Tibial artery (tissue), 4 donors: ENCODE results near the gene GADD45A.

ENCODE experiments used
- DNase-seq, 2 donors: peaks; one replicate each; pipeline ENCODE4 v3.0.0-alpha.2; 2019
- H3K27ac ChIP-seq, 2 donors: fragments of 200-600 bp; sonication (generic) in 1 of 2; 1 replicate in 1 of 2; 2 replicates in 1 of 2; pipeline ENCODE4 v1.5.1; 2018 to 2019; ENCODE audit warnings: mild to moderate bottlenecking in 1 of 2
- H3K27me3 ChIP-seq, 2 donors: fragments of 200-600 bp; sonication (generic) in 1 of 2; one replicate each; pipeline versions ENCODE4 v1.5.1 to v1.6.0; 2016 to 2019
- H3K36me3 ChIP-seq, 3 donors: fragments of 200-600 bp; sonication (generic) in 2 of 3; one replicate each; pipeline ENCODE4 v1.5.1; 2016 to 2019; ENCODE audit warnings: mild to moderate bottlenecking in 2 of 3
- H3K4me1 ChIP-seq, 4 donors: fragments of 200-600 bp; sonication (generic) in 2 of 4; 1 replicate in 3 of 4; 2 replicates in 1 of 4; pipeline ENCODE4 v1.5.1; 2016 to 2019
- H3K4me3 ChIP-seq, 2 donors: fragments of 200-600 bp; sonication (generic) in 1 of 2; 1 replicate in 1 of 2; 2 replicates in 1 of 2; pipeline ENCODE4 v1.5.1; 2018 to 2019; ENCODE audit warnings: mild to moderate bottlenecking in 2 of 2
- H3K9me3 ChIP-seq, 3 donors: fragments of 200-600 bp; sonication (generic) in 1 of 3; one replicate each; pipeline ENCODE4 v1.5.1; 2016 to 2019
- intact Hi-C: fragments of 100-400 bp; cut with DNase I; formaldehyde crosslinking; loops from one replicate; pipeline ENCODE4 v1.15.0; 2023; ENCODE audit warnings: low total_unique reads
- TF ChIP-seq, protein P1 (sequence below), 2 experiments: fragments of 200-600 bp in 1 of 2; fragments of 450-650 bp in 1 of 2; IDR thresholded peaks; one replicate each; pipeline ENCODE4 v1.5.1; 2017 to 2019; ENCODE audit warnings: antibody characterized with exemption in 2 of 2, mild to moderate bottlenecking in 1 of 2, moderate library complexity in 1 of 2

GADD45A gene

DNA sequence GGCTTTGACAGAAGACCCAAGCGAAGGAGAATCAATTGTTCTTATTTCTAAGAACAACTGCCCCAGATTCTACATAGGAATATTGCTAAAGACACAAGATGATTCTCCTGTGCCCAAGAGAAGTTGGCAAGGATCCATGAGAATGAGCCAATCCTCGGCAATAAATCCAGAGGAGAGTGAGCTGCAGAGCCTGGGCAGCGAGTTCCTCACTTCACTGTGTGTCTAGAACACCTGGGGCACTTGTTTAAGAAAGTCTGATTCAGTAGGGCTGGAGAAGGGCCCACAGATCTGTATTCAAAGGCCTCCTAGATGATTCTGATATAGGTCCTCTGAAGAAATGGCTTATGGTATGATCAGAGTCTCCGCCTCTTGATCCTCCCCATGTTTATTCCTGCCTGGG is 31.8 kb downstream of the GADD45A start:
- peak; percentile 44 to 72 for DNase-seq
- intact Hi-C loops, result no loop called here
- no peaks in the 10 kb centered on the region for H3K36me3 ChIP-seq
- TF ChIP-seq, protein P1, sequence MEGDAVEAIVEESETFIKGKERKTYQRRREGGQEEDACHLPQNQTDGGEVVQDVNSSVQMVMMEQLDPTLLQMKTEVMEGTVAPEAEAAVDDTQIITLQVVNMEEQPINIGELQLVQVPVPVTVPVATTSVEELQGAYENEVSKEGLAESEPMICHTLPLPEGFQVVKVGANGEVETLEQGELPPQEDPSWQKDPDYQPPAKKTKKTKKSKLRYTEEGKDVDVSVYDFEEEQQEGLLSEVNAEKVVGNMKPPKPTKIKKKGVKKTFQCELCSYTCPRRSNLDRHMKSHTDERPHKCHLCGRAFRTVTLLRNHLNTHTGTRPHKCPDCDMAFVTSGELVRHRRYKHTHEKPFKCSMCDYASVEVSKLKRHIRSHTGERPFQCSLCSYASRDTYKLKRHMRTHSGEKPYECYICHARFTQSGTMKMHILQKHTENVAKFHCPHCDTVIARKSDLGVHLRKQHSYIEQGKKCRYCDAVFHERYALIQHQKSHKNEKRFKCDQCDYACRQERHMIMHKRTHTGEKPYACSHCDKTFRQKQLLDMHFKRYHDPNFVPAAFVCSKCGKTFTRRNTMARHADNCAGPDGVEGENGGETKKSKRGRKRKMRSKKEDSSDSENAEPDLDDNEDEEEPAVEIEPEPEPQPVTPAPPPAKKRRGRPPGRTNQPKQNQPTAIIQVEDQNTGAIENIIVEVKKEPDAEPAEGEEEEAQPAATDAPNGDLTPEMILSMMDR (IDR thresholded peaks at IDR 0.05), result no peak
- H3K4me3 ChIP-seq, result no peak overlapping the region
- no peaks in the 10 kb centered on the region for H3K9me3 ChIP-seq
- H3K27ac ChIP-seq, result peak overlapping the region; percentile 26 to 37
- H3K27me3 ChIP-seq, result no peaks in the 10 kb centered on the region
- H3K4me1 ChIP-seq, result peaks cover 0 to 84% (median 48%) of the 10 kb centered on the region in 4 donors

DNA sequence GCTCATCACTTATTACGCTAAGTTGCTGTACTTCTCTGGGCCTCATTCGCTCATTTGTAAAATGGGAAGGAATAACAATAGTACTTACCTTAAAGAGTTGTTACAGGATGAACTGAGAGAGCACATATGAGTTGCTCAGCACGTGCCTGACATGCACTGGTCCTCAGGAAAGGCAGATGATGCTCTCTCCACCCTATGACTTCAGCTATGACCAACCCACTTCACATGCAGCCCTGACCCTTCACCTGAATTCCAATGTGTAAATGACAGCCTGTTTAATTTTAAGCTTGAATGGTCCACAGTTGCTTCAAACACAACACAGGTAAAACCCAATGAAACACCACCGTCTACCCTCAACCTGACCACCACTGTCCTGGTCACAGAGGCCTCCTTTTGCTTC is 32.9 kb downstream of the GADD45A start:
- Histone ChIP-seq H3K27me3 (no peaks in the 10 kb centered on the region), H3K36me3 (no peaks in the 10 kb centered on the region), H3K4me3 (no peak overlapping the region), H3K9me3 (no peaks in the 10 kb centered on the region), H3K27ac (no peak overlapping the region), H3K4me1 (peaks cover 0 to 84% (median 52%) of the 10 kb centered on the region in 4 donors)
- TF ChIP-seq, protein P1 (IDR thresholded peaks at IDR 0.05), result no peak
- intact Hi-C loops, result no loop called here
- DNase-seq, result no peak

DNA sequence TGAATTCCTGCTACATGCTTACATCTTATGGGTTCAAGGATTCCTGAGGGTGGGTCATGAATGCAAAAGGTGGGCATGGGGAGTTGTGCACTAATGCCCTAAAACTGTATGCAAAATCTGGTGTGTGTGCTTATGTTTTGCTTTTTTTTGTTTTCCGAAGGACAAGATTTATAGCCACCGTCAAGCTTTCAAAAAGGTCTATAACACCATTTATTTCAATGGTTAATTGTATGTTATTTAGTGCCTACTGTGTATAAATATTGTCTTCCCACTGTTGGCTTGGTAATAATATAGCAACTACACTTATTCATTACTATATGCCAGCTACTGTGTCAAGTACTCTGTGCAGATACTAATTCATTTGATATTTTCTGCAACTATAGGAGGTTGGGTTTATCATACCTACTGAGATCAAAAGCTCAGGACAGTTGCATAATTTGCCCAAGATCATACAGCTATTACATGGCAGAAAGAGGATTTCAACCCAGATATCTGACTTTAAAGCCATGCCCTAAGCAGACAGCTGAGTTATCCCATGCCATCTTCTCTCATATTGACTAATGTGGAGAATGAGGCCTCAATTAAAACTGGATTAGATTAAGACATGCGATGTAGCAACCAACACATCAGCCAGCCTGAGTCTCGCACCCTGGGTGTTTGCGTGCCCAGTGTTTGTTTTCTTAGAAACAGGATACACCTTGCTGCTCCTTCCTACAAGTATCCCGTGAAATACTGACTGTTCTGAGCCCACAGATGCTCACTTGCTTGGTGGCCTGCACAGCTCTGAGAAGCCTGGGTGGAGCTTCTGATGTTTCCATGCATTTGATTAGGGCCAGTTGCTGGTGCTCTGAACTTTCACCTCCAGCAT is 34.6 kb downstream of the GADD45A start:
- Histone ChIP-seq H3K9me3 (no peaks in the 10 kb centered on the region), H3K27me3 (no peaks in the 10 kb centered on the region), H3K27ac (no peak overlapping the region), H3K4me3 (no peak overlapping the region), H3K4me1 (peaks cover 0 to 84% (median 50%) of the 10 kb centered on the region in 4 donors), H3K36me3 (no peaks in the 10 kb centered on the region)
- TF ChIP-seq, protein P1 (IDR thresholded peaks at IDR 0.05), result no peak
- intact Hi-C loops, result no loop called here
- no peak for DNase-seq

DNA sequence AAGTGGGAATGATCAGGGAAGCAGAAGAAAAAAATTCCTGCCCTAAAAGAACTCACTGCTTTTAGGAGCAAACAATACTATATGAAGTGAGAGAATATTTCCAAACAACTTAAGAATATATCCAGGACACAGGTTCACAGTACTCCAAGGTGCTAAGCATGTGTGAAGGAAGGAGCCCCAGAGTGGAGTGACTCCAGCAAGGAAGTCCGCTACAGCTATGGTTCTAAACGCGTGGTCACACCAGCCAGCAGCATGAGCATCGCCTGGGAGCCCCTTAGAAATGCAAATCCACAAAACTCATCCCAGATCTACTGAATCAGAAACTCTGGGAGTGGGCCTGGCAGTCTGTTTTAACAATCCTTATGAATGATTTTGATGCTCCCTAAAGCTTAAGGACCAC is 36.1 kb downstream of the GADD45A start:
- intact Hi-C loops, result no loop called here
- Histone ChIP-seq H3K9me3 (no peaks in the 10 kb centered on the region), H3K4me3 (no peak overlapping the region), H3K27me3 (no peaks in the 10 kb centered on the region), H3K27ac (peak overlapping the region; percentile 64 to 74), H3K4me1 (peaks cover 0 to 84% (median 53%) of the 10 kb centered on the region in 4 donors), H3K36me3 (no peaks in the 10 kb centered on the region)
- TF ChIP-seq, protein P1 (IDR thresholded peaks at IDR 0.05), result no peak
- DNase-seq, result no peak

DNA sequence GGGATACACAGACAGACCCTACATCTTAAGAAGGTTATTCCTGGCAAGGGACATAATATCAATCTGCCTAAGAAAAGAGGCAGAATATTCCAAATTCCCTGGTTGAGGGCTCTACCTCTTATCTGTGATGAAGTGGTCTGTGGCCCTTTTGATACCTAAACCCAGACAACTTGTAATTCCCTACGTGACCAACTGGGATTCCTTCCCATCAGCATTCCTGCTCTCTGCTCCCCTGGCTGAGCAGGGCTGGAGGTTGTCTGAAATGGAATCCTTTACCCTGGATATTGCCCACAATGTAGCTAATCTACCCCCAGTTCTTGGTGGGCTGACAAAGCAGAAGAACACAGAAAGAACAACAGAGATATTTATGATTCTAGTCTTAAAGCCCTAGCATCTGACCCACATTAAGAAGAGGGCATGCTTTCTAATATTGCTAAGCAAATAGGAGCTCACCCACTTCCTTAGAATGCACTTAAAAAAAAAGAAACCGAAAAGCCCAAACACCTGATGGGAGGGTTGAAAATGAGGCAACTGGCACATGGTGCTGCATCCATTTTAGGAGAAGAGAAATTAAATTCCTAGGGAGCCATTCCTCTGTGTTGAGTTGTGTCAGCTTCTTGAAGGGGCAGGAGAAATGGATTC is 36.8 kb downstream of the GADD45A start:
- no peak for DNase-seq
- no peak overlapping the region for H3K4me3 ChIP-seq
- H3K27ac ChIP-seq, result peak overlapping the region; percentile 64 to 74
- no peaks in the 10 kb centered on the region for H3K36me3 ChIP-seq
- H3K4me1 ChIP-seq, result peaks cover 0 to 84% (median 48%) of the 10 kb centered on the region in 4 donors
- TF ChIP-seq, protein P1 (IDR thresholded peaks at IDR 0.05), result no peak
- no peaks in the 10 kb centered on the region for H3K9me3 ChIP-seq
- H3K27me3 ChIP-seq, result no peaks in the 10 kb centered on the region
- intact Hi-C loops, result no loop called here
